Osteocyte (in vitro differentiated cells): ENCODE measurements around the gene HOXB3. TPM values are rescaled to one million over a fixed set of nuclear protein-coding genes. Genes with fewer than 3 reads are reported as not detected.

Source experiments
- DNase-seq: peaks from one replicate; pipeline ENCODE4 v3.0.0; 2021; ENCODE audit warnings: mixed read lengths; ENCODE audit not compliant: unreplicated experiment; ENCODE audit errors: extremely low spot score
- H3K27ac Mint-ChIP-seq: one replicate; pipeline ENCODE4 v1.8.0; 2021; ENCODE audit warnings: mild to moderate bottlenecking, mixed read lengths; ENCODE audit not compliant: unreplicated experiment
- H3K27me3 Mint-ChIP-seq: one replicate; pipeline ENCODE4 v1.8.0; 2021; ENCODE audit warnings: mixed read lengths; ENCODE audit not compliant: unreplicated experiment
- H3K36me3 Mint-ChIP-seq: one replicate; pipeline ENCODE4 v1.8.0; 2021; ENCODE audit warnings: mixed read lengths; ENCODE audit not compliant: unreplicated experiment
- H3K4me1 Mint-ChIP-seq: one replicate; pipeline ENCODE4 v1.8.0; 2021; ENCODE audit warnings: mixed read lengths; ENCODE audit not compliant: unreplicated experiment
- H3K4me3 Mint-ChIP-seq: one replicate; pipeline ENCODE4 v1.8.0; 2021; ENCODE audit warnings: mild to moderate bottlenecking, moderate library complexity, mixed read lengths; ENCODE audit not compliant: unreplicated experiment
- H3K9me3 Mint-ChIP-seq: one replicate; pipeline ENCODE4 v1.8.0; 2021; ENCODE audit warnings: mixed read lengths; ENCODE audit not compliant: unreplicated experiment
- CTCF ChIP-seq: fragments of 200-600 bp; sonication (generic); IDR thresholded peaks from 2 replicates; pipeline ENCODE4 v1.5.0; 2021; ENCODE audit warnings: antibody characterized with exemption, mild to moderate bottlenecking, moderate library complexity
- total RNA-seq: library from RNA; stranded (reverse); gene quantifications from 2 replicates; pipeline ENCODE4 v1.2.1, GENCODE V29; 2021

The HOXB3 gene
- total RNA-seq, 1 donor from 2014 or later, result 0.46 TPM

- TF ChIP-seq CTCF, result no peak
- Mint-ChIP-seq H3K36me3 (no peaks in the 10 kb centered on the region), H3K9me3 (no peaks in the 10 kb centered on the region), H3K4me1 (no peaks in the 10 kb centered on the region), H3K27me3 (peaks cover 66% of the 10 kb centered on the region), H3K4me3 (no peak overlapping the region), H3K27ac (no peak overlapping the region)
- no peak for DNase-seq
Observed at GRCh38 chr17:48522031-48522653, 67.9 kb downstream of the HOXB3 start.

GRCh38 chr17:48520631-48521079, 69.4 kb downstream of the HOXB3 start:
- no peak for DNase-seq
- no peak overlapping the region for H3K4me3 Mint-ChIP-seq

GRCh38 chr17:48519427-48519826, 70.6 kb downstream of the HOXB3 start:
- no peak for DNase-seq
- Mint-ChIP-seq H3K27ac (no peak overlapping the region), H3K27me3 (peaks cover 57% of the 10 kb centered on the region), H3K9me3 (no peaks in the 10 kb centered on the region), H3K4me3 (no peak overlapping the region), H3K4me1 (no peaks in the 10 kb centered on the region), H3K36me3 (no peaks in the 10 kb centered on the region)
- no peak for TF ChIP-seq CTCF

More at GRCh38 chr17:48520631-48521079, 69.4 kb downstream of the HOXB3 start:
- no peaks in the 10 kb centered on the region for H3K9me3 Mint-ChIP-seq
- no peaks in the 10 kb centered on the region for H3K4me1 Mint-ChIP-seq
- H3K27me3 Mint-ChIP-seq, result peaks cover 62% of the 10 kb centered on the region
- no peak for TF ChIP-seq CTCF
- no peak overlapping the region for H3K27ac Mint-ChIP-seq
- H3K36me3 Mint-ChIP-seq, result no peaks in the 10 kb centered on the region

GRCh38 chr17:48517478-48517877, 72.6 kb downstream of the HOXB3 start:
- Mint-ChIP-seq H3K27me3 (peaks cover 47% of the 10 kb centered on the region), H3K27ac (no peak overlapping the region)
- DNase-seq, result no peak

More at GRCh38 chr17:48517478-48517877, 72.6 kb downstream of the HOXB3 start:
- no peaks in the 10 kb centered on the region for H3K9me3 Mint-ChIP-seq
- H3K4me1 Mint-ChIP-seq, result no peaks in the 10 kb centered on the region
- H3K4me3 Mint-ChIP-seq, result no peak overlapping the region
- H3K36me3 Mint-ChIP-seq, result no peaks in the 10 kb centered on the region
- TF ChIP-seq CTCF, result no peak
